HCT116 (cell line): ENCODE data around the gene ZNF544. TPM values are rescaled to one million over a fixed set of nuclear protein-coding genes. Genes with fewer than 3 reads are reported as not detected.

Experiments used
- ATAC-seq: fragments of 200-7000 bp; cut with Tn5 transposase; 2 replicates; pipeline ENCODE4 v1.9.1; 2020; ENCODE audit warnings: mild to moderate bottlenecking, moderate library complexity
- BruUV-seq: library from RNA; stranded (reverse); fragments of 400-500 nt; replicated peaks from 2 replicates; lab custom pipeline; 2021; lab: Mats Ljungman, UMichigan
- CTCF ChIA-PET: fragments of 300-600 bp; sonication (Branson Sonifier 250); formaldehyde crosslinking; loops from one replicate; lab custom pipeline; 2021; ENCODE audit warnings: antibody characterized with exemption; lab: Charles Lee
- POLR2A ChIA-PET: fragments of 300-600, 350-600 bp; sonication (Branson Sonifier 250); formaldehyde crosslinking; loops from one replicate; lab custom pipeline; 2021; ENCODE audit warnings: antibody characterized with exemption; lab: Charles Lee
- RAD21 ChIA-PET, 2 experiments: fragments of 300-600 bp; sonication (Branson Sonifier 250); formaldehyde crosslinking; loops; one replicate each; lab custom pipeline; 2023; ENCODE audit warnings: low total read pairs in 2 of 2; ENCODE audit not compliant: uncharacterized antibody in 2 of 2, unreplicated experiment in 2 of 2, low non-redundant PET in 1 of 2; lab: Charles Lee
- DNase-seq: peaks from one replicate; pipeline ENCODE4 v3.0.0-alpha.2; 2010; ENCODE audit warnings: low read depth, low spot score
- H2AFZ ChIP-seq: fragments of 200-600 bp; shearing (Covaris generic), sonication (generic); 2 replicates; pipeline ENCODE4 v1.6.1; 2017; ENCODE audit warnings: low read depth, mixed run types, mixed read lengths, antibody characterized with exemption, low read length; ENCODE audit not compliant: poor library complexity, severe bottlenecking
- H3K27ac ChIP-seq: 2 replicates; pipeline ENCODE4 v1.5.1; 2012; ENCODE audit warnings: low read depth, low read length
- H3K27me3 ChIP-seq: fragments of 200-600 bp; sonication (generic); 2 replicates; pipeline ENCODE4 v1.6.1; 2016; ENCODE audit warnings: mixed run types, low read length, mixed read lengths; ENCODE audit not compliant: insufficient read depth
- H3K36me3 ChIP-seq, 2 experiments: fragments of 200-500 bp in 1 of 2; fragments of 200-600 bp in 1 of 2; sonication (Bioruptor generic) in 1 of 2; sonication (generic) in 1 of 2; 2 replicates each; pipeline versions ENCODE4 v1.5.1 to v1.6.1; 2014 to 2016; ENCODE audit warnings: low read length in 2 of 2, inconsistent platforms in 1 of 2, mixed read lengths in 1 of 2, mixed run types in 1 of 2; ENCODE audit not compliant: insufficient read depth in 2 of 2, control insufficient read depth in 1 of 2
- H3K4me1 ChIP-seq, 2 experiments: fragments of 200-600 bp in 1 of 2; sonication (generic) in 1 of 2; 2 replicates each; pipeline versions ENCODE4 v1.5.1 to v1.6.1; 2012 to 2017; ENCODE audit warnings: low read length in 2 of 2, inconsistent platforms in 1 of 2, mild to moderate bottlenecking in 1 of 2, mixed read lengths in 1 of 2, mixed run types in 1 of 2, moderate library complexity in 1 of 2; ENCODE audit not compliant: insufficient read depth in 2 of 2, control insufficient read depth in 1 of 2
- H3K4me2 ChIP-seq: fragments of 200-600 bp; sonication (generic); 2 replicates; pipeline ENCODE4 v1.6.1; 2017; ENCODE audit warnings: mixed run types, low read length, mixed read lengths
- H3K4me3 ChIP-seq, 2 experiments: fragments of 200-600 bp in 1 of 2; sonication (generic) in 1 of 2; replicated peaks in 1 of 2; 2 replicates each; pipeline ENCODE4 v1.5.1; 2011 to 2016; ENCODE audit warnings: low read length in 2 of 2, control low read depth in 1 of 2, low read depth in 1 of 2, mild to moderate bottlenecking in 1 of 2, mixed read lengths in 1 of 2, mixed run types in 1 of 2
- H3K79me2 ChIP-seq: fragments of 200-600 bp; sonication (generic); 2 replicates; pipeline ENCODE4 v1.6.1; 2017; ENCODE audit warnings: mild to moderate bottlenecking, mixed run types, low read length, moderate library complexity, mixed read lengths; ENCODE audit not compliant: insufficient read depth
- H3K9ac ChIP-seq: fragments of 200-600 bp; sonication (generic); 2 replicates; pipeline ENCODE4 v1.6.1; 2016; ENCODE audit warnings: low read length, mixed read lengths
- H3K9me2 ChIP-seq: fragments of 200-600 bp; sonication (generic), shearing (Covaris generic); 2 replicates; pipeline ENCODE4 v1.6.1; 2017; ENCODE audit warnings: mixed run types, mild to moderate bottlenecking, moderate library complexity; ENCODE audit not compliant: insufficient read depth
- H3K9me3 ChIP-seq, 2 experiments: fragments of 200-500 bp in 1 of 2; fragments of 200-600 bp in 1 of 2; sonication (Bioruptor generic) in 1 of 2; sonication (generic) in 1 of 2; 2 replicates each; pipeline ENCODE4 v1.6.1; 2014 to 2017; ENCODE audit warnings: low read length in 2 of 2, mixed read lengths in 2 of 2, inconsistent platforms in 1 of 2, low read depth in 1 of 2, mild to moderate bottlenecking in 1 of 2, mixed run types in 1 of 2, moderate library complexity in 1 of 2; ENCODE audit not compliant: control insufficient read depth in 1 of 2, insufficient read depth in 1 of 2
- H4K20me1 ChIP-seq: fragments of 200-600 bp; sonication (generic), shearing (Covaris generic); 2 replicates; pipeline ENCODE4 v1.6.1; 2017; ENCODE audit warnings: mixed run types, mild to moderate bottlenecking, moderate library complexity; ENCODE audit not compliant: insufficient read depth
- CBX3 ChIP-seq: IDR thresholded peaks from 2 replicates; pipeline ENCODE4 v1.6.1; 2012; ENCODE audit warnings: low read depth
- CEBPB ChIP-seq: IDR thresholded peaks from 2 replicates; pipeline ENCODE4 v1.6.1; 2012; ENCODE audit warnings: low read depth
- CTCF ChIP-seq, 3 experiments: fragments of 200-600 bp in 1 of 3; sonication (generic) in 1 of 3; IDR thresholded peaks in 2 of 3; conservative IDR thresholded peaks in 1 of 3; 2 replicates each; pipeline ENCODE4 v1.5.1; 2012 to 2017; ENCODE audit warnings: low read depth in 2 of 3, low read length in 2 of 3, antibody characterized with exemption in 1 of 3, borderline replicate concordance in 1 of 3, control low read depth in 1 of 3, mild to moderate bottlenecking in 1 of 3, mixed read lengths in 1 of 3, mixed run types in 1 of 3, moderate library complexity in 1 of 3; ENCODE audit not compliant: insufficient read depth in 1 of 3
- ELF1 ChIP-seq: IDR thresholded peaks from 2 replicates; pipeline ENCODE4 v1.6.1; 2012; ENCODE audit warnings: low read depth, borderline replicate concordance
- EZH2 ChIP-seq: fragments of 200-600 bp; sonication (generic); IDR thresholded peaks from 2 replicates; pipeline ENCODE4 v1.6.1; 2017; ENCODE audit warnings: antibody characterized with exemption, mixed run types
- FOSL1 ChIP-seq: IDR thresholded peaks from 2 replicates; pipeline ENCODE4 v1.6.1; 2012; ENCODE audit warnings: low read depth
- POLR2A ChIP-seq: IDR thresholded peaks from 2 replicates; pipeline ENCODE4 v1.7.0; 2011; ENCODE audit warnings: borderline replicate concordance; ENCODE audit not compliant: insufficient read depth, insufficient read length; ENCODE audit errors: extremely low read depth
- POLR2AphosphoS5 ChIP-seq: IDR thresholded peaks from 2 replicates; pipeline ENCODE4 v1.6.1; 2011; ENCODE audit warnings: mild to moderate bottlenecking, low read depth, low read length, moderate library complexity
- SIN3A ChIP-seq: IDR thresholded peaks from 2 replicates; pipeline ENCODE4 v1.6.1; 2012; ENCODE audit warnings: low read depth
- SP1 ChIP-seq: IDR thresholded peaks from 2 replicates; pipeline ENCODE4 v1.6.1; 2012; ENCODE audit warnings: low read depth
- SRF ChIP-seq: IDR thresholded peaks from 2 replicates; pipeline ENCODE4 v1.6.1; 2012; ENCODE audit warnings: low read depth
- TCF7L2 ChIP-seq: IDR thresholded peaks from 2 replicates; pipeline ENCODE4 v1.7.0; 2011; ENCODE audit warnings: borderline replicate concordance, inconsistent platforms; ENCODE audit not compliant: insufficient read depth, insufficient read length; ENCODE audit errors: extremely low read depth
- YY1 ChIP-seq: IDR thresholded peaks from 2 replicates; pipeline ENCODE4 v1.6.1; 2011; ENCODE audit warnings: low read length, low read depth, moderate library complexity, mild to moderate bottlenecking; ENCODE audit not compliant: insufficient replicate concordance; ENCODE audit errors: extremely low read depth
- ZBTB33 ChIP-seq: IDR thresholded peaks from 2 replicates; pipeline ENCODE4 v1.6.1; 2011; ENCODE audit warnings: mild to moderate bottlenecking, low read length, moderate library complexity; ENCODE audit not compliant: insufficient replicate concordance; ENCODE audit errors: extremely low read depth
- ZFX ChIP-seq: fragments of 450-650 bp; IDR thresholded peaks from 2 replicates; pipeline ENCODE4 v1.6.1; 2017
- ZNF274 ChIP-seq: fragments of 200-500 bp; sonication (Bioruptor generic); IDR thresholded peaks from 2 replicates; pipeline ENCODE4 v1.6.1; 2014; ENCODE audit warnings: mild to moderate bottlenecking, low read depth, low read length, inconsistent platforms
- intact Hi-C: fragments of 100-400 bp; cut with micrococcal nuclease; formaldehyde crosslinking; loops from 2 replicates; pipeline ENCODE4 v1.10.0; 2022
- total RNA-seq: library from RNA; stranded (reverse); gene quantifications from one replicate; pipeline ENCODE4 v1.2.1, GENCODE V29; 2021; ENCODE audit not compliant: unreplicated experiment

ZNF544 gene
- total RNA-seq, 1 experiment from 2014 or later = 46.3 TPM

DNA sequence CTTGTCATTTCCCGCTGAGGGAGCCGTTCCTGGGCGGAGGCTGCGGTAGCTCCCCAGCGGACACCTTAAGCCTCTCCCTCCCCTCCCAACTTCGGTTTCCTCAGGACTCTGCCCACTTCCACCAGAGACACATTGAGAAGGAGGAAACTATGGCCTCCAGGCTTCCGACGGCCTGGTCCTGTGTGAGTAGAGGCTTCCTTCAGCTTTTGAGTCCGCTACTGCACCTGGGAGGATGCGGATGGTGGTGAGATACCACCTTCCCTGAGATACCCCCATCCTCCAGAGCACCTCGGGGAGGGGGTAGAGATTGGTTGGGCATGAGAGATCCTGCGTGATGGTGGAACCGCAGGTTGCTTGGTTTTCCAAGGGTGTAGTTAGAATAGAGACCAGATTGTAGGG, 44.9 kb upstream of the ZNF544 start:
- H3K36me3 ChIP-seq = no peaks in the 10 kb centered on the region
- POLR2A ChIA-PET = interaction anchor here (1.3 to 1.5 kb wide), 3 partner anchors 10 to 179 kb away, joined by 3 to 4 read pairs (median 4); partner anchors contain the start of genes ZNF497 and ZNF8
- no peaks in the 10 kb centered on the region for H4K20me1 ChIP-seq
- intact Hi-C loops = no loop called here
- peaks cover 19 to 24% of the 10 kb centered on the region in 2 experiments; a peak in 2 of 4 replicates for H3K9me3 ChIP-seq
- H3K27me3 ChIP-seq = no peaks in the 10 kb centered on the region
- H3K79me2 ChIP-seq = peaks cover 5% of the 10 kb centered on the region
- H3K27ac ChIP-seq = peak overlapping the region; percentile 94
- TF ChIP-seq ZFX = no peak
- no peak for TF ChIP-seq ELF1
- no peak for TF ChIP-seq ZNF274
- no peak for TF ChIP-seq POLR2AphosphoS5
- no peak for TF ChIP-seq CEBPB
- TF ChIP-seq SRF = no peak
- no peak for TF ChIP-seq YY1
- TF ChIP-seq FOSL1 = no peak
- TF ChIP-seq CBX3 = no peak
- TF ChIP-seq ZBTB33 = no peak
- no peak for TF ChIP-seq POLR2A
- no peak for TF ChIP-seq TCF7L2
- no peak for TF ChIP-seq CTCF (IDR thresholded peaks at IDR 0.05 in 2 of 3, conservative IDR thresholded peaks at IDR 0.05 in 1 of 3; ENCODE audit: borderline replicate concordance in 1 of 3, insufficient read depth in 1 of 3, low read depth in 2 of 3, low read length in 2 of 3)
- no peak for TF ChIP-seq EZH2
- TF ChIP-seq SP1 = no peak
- TF ChIP-seq SIN3A = no peak
- peak overlapping the region; percentile 64 to 67 for H3K4me3 ChIP-seq
- DNase-seq (no peak), ATAC-seq (no peak)
- H3K9me2 ChIP-seq = no peaks in the 10 kb centered on the region
- CTCF ChIA-PET = interaction anchor here (1.0 kb wide), 1 partner anchor 35 kb away, joined by 3 read pairs; no protein-coding TSS in a partner anchor
- H2AFZ ChIP-seq = no peak overlapping the region
- TSS peak; percentile 75 for BruUV-seq
- H3K4me1 ChIP-seq = peaks cover 0 to 8% of the 10 kb centered on the region in 2 experiments; a peak in 1 of 4 replicates
- RAD21 ChIA-PET = interaction anchor here in 1 of 2 experiments (1.0 kb wide), 1 partner anchor 179 kb away, joined by 5 read pairs; the partner anchor contains the start of gene ZNF497
- H3K4me2 ChIP-seq = peak overlapping the region; percentile 77
- H3K9ac ChIP-seq = peak overlapping the region; percentile 70
